ENCODE measurements around the gene TMEM183A. TPM values are rescaled to one million over a fixed set of nuclear protein-coding genes. Genes with fewer than 3 reads are reported as not detected.

Gene TMEM183A
- total and polyA plus RNA-seq, 2 experiments from 2014 or later, result 55.1 to 128 TPM

GRCh38 chr1:203031467-203031866 is 24.3 kb downstream of the TMEM183A start:
- no peaks in the 10 kb centered on the region; the same call in 1 of the 2 replicates for H4K20me1 ChIP-seq (replicated peaks; ENCODE audit: insufficient read depth)
- H3K79me2 ChIP-seq (replicated peaks; ENCODE audit: insufficient read depth), result no peaks in the 10 kb centered on the region
- no peak overlapping the region for H3K4me3 ChIP-seq
- no peaks in the 10 kb centered on the region for H3K36me3 ChIP-seq (ENCODE audit: insufficient read depth)
- Mint-ChIP-seq H3K27me3 (ENCODE audit: insufficient read depth, low read depth, poor library complexity) (peaks cover 24% of the 10 kb centered on the region), H3K4me3 (no peak overlapping the region), H3K9me3 (no peaks in the 10 kb centered on the region; the same call in 2 of the 3 replicates), H3K36me3 (ENCODE audit: low read depth) (no peaks in the 10 kb centered on the region), H3K27ac (no peak overlapping the region), H3K4me1 (peaks cover 20% of the 10 kb centered on the region)
- H3F3A ChIP-seq (replicated peaks; ENCODE audit: low read depth), result no peaks in the 10 kb centered on the region
- H3K4me1 ChIP-seq (ENCODE audit: insufficient read depth), result peaks cover 17% of the 10 kb centered on the region
- H3K4me2 ChIP-seq, result no peak overlapping the region
- ATAC-seq (no peak), DNase-seq (ENCODE audit: low spot score) (no peak)
- H3K27ac ChIP-seq (ENCODE audit: low read depth), result no peak overlapping the region
- no peaks in the 10 kb centered on the region for H3K9me2 ChIP-seq (ENCODE audit: insufficient read depth)
- peaks cover 20% of the 10 kb centered on the region for H3K27me3 ChIP-seq (ENCODE audit: insufficient read depth)
- H2AFZ ChIP-seq, result no peak overlapping the region
- TF ChIP-seq REST (IDR thresholded peaks at IDR 0.05; ENCODE audit: unreplicated experiment), result no peak
- TF ChIP-seq CTCF (conservative IDR thresholded peaks at IDR 0.05; ENCODE audit: low read depth in 2 of 2), result peak; percentile 61 to 68
- TF ChIP-seq ZNF114 (CRISPR knock-in tag; IDR thresholded peaks at IDR 0.05), result no peak
- TF ChIP-seq STAT1 (IDR thresholded peaks at IDR 0.05; ENCODE audit: unreplicated experiment), result no peak
- no peak for TF ChIP-seq ZNF331 (CRISPR knock-in tag; IDR thresholded peaks at IDR 0.05; ENCODE audit: low read depth)
- TF ChIP-seq EZH2phosphoT487 (IDR thresholded peaks at IDR 0.05; ENCODE audit: unreplicated experiment), result no peak

- H3K27me3 Mint-ChIP-seq (ENCODE audit: insufficient read depth, low read depth, poor library complexity), result peaks cover 8% of the 10 kb centered on the region
- H3K36me3 Mint-ChIP-seq (ENCODE audit: low read depth), result no peaks in the 10 kb centered on the region
- H3K27me3 ChIP-seq (ENCODE audit: insufficient read depth), result peaks cover 3% of the 10 kb centered on the region; the same call in 1 of the 2 replicates
- H3K9me2 ChIP-seq (ENCODE audit: insufficient read depth), result no peaks in the 10 kb centered on the region
- no peaks in the 10 kb centered on the region for H4K20me1 ChIP-seq (replicated peaks; ENCODE audit: insufficient read depth)
- no peak for ATAC-seq
- peaks cover 11% of the 10 kb centered on the region; the same call in 1 of the 2 replicates for H3K4me1 ChIP-seq (ENCODE audit: insufficient read depth)
- no peak overlapping the region for H3K4me2 ChIP-seq
- no peak overlapping the region for H3K4me3 Mint-ChIP-seq
- no peaks in the 10 kb centered on the region; the same call in 2 of the 3 replicates for H3K9me3 Mint-ChIP-seq
- DNase-seq (ENCODE audit: low spot score), result no peak
- no peak overlapping the region for H2AFZ ChIP-seq
- H3K27ac ChIP-seq (ENCODE audit: low read depth), result no peak overlapping the region
- no peaks in the 10 kb centered on the region for H3K79me2 ChIP-seq (replicated peaks; ENCODE audit: insufficient read depth)
- no peaks in the 10 kb centered on the region for H3F3A ChIP-seq (replicated peaks; ENCODE audit: low read depth)
- no peak overlapping the region for H3K27ac Mint-ChIP-seq
- H3K36me3 ChIP-seq (ENCODE audit: insufficient read depth), result no peaks in the 10 kb centered on the region
- H3K4me1 Mint-ChIP-seq, result peaks cover 12% of the 10 kb centered on the region
- H3K4me3 ChIP-seq, result no peak overlapping the region
- TF ChIP-seq NANOG (IDR thresholded peaks at IDR 0.05; ENCODE audit: borderline replicate concordance) (no peak), EZH2phosphoT487 (IDR thresholded peaks at IDR 0.05; ENCODE audit: unreplicated experiment) (no peak), REST (IDR thresholded peaks at IDR 0.05; ENCODE audit: unreplicated experiment) (no peak), STAT1 (IDR thresholded peaks at IDR 0.05; ENCODE audit: unreplicated experiment) (no peak)
These were observed 26.1 kb downstream of the TMEM183A start for GRCh38 chr1:203033287-203033686.
